ENCODE results near the gene HK1. TPM values are rescaled to one million over a fixed set of nuclear protein-coding genes. Genes with fewer than 3 reads are reported as not detected.
"Not testable (repeated sequence)": the region's sequence is repeated elsewhere in the genome, so short reads cannot be mapped to it uniquely, and the experiment has no call there.

HK1 gene
- polyA plus RNA-seq, 1 experiment, result 47.5 TPM

DNA sequence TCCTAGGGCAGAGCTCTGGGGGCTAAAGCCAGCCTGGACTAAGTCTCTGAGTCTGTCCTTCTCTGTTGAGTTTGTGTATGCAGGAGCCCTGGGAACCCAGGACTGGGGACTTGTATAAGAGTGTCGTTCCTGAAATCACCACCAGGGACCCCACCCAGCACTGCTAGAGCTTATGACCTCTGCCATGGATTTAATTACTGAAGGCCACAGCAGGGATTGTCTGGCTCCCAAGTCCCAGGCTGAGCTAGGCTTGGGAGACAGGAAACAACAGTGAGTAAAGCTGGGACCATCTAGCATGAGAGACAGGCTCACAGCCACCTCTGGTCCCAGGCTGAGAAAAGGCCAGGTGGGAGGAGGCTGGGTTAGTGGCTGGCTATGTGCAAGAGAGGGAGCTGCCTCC is 171.5 kb downstream of the HK1 start:
- Histone ChIP-seq H3K4me3 (ENCODE audit: low read depth, low read length) (no peak overlapping the region), H3K27me3 (ENCODE audit: control insufficient read depth, insufficient read depth, low read length) (peaks cover 6% of the 10 kb centered on the region), H3K36me3 (ENCODE audit: control insufficient read depth, insufficient read depth, low read length) (no peaks in the 10 kb centered on the region)
- DNase-seq (ENCODE audit: low read depth), result no peak
- POLR2A ChIA-PET, result no interaction called here
- TF ChIP-seq, protein P1, sequence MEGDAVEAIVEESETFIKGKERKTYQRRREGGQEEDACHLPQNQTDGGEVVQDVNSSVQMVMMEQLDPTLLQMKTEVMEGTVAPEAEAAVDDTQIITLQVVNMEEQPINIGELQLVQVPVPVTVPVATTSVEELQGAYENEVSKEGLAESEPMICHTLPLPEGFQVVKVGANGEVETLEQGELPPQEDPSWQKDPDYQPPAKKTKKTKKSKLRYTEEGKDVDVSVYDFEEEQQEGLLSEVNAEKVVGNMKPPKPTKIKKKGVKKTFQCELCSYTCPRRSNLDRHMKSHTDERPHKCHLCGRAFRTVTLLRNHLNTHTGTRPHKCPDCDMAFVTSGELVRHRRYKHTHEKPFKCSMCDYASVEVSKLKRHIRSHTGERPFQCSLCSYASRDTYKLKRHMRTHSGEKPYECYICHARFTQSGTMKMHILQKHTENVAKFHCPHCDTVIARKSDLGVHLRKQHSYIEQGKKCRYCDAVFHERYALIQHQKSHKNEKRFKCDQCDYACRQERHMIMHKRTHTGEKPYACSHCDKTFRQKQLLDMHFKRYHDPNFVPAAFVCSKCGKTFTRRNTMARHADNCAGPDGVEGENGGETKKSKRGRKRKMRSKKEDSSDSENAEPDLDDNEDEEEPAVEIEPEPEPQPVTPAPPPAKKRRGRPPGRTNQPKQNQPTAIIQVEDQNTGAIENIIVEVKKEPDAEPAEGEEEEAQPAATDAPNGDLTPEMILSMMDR (IDR thresholded peaks at IDR 0.05; ENCODE audit: insufficient read depth, low read depth, low read length), result peak; percentile 47
- CTCF ChIA-PET, result interaction anchor here (0.6 to 4.2 kb wide), 6 partner anchors 10 to 284 kb away, joined by 3 to 17 read pairs (median 4); no protein-coding TSS in a partner anchor

DNA sequence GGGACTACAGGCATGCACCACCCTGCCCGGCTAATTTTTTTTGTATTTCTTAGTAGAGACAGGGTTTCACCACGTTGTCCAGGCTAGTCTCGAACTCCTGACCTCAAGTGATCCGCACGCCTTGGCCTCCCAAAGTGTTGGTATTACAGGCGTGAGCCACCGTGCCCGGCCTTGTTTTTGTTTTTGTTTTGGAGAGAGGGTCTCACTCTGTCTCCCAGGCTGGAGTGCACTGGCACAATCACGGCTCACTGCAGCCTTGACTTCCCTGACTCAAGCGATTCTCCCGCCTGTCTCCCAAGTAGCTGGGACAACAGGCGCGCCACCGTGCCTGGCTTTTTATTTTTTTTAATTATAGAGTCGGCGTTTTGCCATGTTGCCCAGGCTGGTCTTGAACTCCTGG is 172.1 kb downstream of the HK1 start:
- CTCF ChIA-PET, result interaction anchor here (0.6 to 4.2 kb wide), 6 partner anchors 10 to 283 kb away, joined by 3 to 17 read pairs (median 4); no protein-coding TSS in a partner anchor
- H3K4me3 ChIP-seq (ENCODE audit: low read depth, low read length); H3K27me3 ChIP-seq (ENCODE audit: control insufficient read depth, insufficient read depth, low read length); DNase-seq (ENCODE audit: low read depth); H3K36me3 ChIP-seq (ENCODE audit: control insufficient read depth, insufficient read depth, low read length); POLR2A ChIA-PET: not testable (repeated sequence)

DNA sequence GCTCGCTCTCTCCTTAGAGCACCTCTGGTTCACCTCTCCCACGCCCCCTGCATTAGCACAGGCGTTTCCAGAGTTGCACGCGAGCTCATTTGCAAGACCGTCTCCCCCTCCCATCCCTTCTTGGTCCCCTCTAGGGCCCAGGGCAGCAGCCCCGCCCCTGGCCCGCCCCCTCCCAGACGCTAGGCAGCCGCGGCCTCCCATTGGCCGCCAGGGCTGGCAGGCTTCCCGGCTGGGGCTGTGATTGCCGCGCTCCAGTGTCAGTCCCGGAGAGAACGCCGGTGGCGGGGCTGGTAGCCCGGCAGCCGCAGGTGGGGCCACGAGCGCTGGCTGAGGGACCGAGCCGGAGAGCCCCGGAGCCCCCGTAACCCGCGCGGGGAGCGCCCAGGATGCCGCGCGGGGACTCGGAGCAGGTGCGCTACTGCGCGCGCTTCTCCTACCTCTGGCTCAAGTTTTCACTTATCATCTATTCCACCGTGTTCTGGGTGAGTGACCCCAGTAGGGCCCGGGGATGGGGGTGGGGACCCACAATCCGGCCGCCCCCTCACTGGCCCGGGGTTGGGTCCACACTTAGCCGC is 173.0 kb downstream of the HK1 start, which contains the start of gene TSPAN15:
TSS of gene TSPAN15 (plus strand) at position 257 of the 575 bp plus-strand sequence. CDS start at position 387, 130 bp downstream.
- ChIA-PET POLR2A (no interaction called here), CTCF (interaction anchor here (1.3 to 4.2 kb wide), 3 partner anchors 12 to 20 kb away, joined by 3 to 17 read pairs (median 6); no protein-coding TSS in a partner anchor)
- H3K4me3 ChIP-seq (ENCODE audit: low read depth, low read length), result peak within 1 kb of the TSS; percentile 48
- no peak for DNase-seq (ENCODE audit: low read depth)
- no peaks in the 10 kb centered on the region for H3K36me3 ChIP-seq (ENCODE audit: control insufficient read depth, insufficient read depth, low read length)
- peaks cover 6% of the 10 kb centered on the region for H3K27me3 ChIP-seq (ENCODE audit: control insufficient read depth, insufficient read depth, low read length)
- TF ChIP-seq, protein P1 (IDR thresholded peaks at IDR 0.05; ENCODE audit: insufficient read depth, low read depth, low read length), result no peak

Other genes starting within 250 kb of the HK1 start
- 83.5 and 127 TPM in 2 replicates for gene SRGN, start 190.4 kb upstream of the HK1 start, polyA plus RNA-seq (2011; rRNA removed)
- gene VPS26A, start 154.3 kb upstream of the HK1 start, polyA plus RNA-seq (2011; rRNA removed), result 7.5 and 18.7 TPM in 2 replicates
- 17.1 and 26.0 TPM in 2 replicates for gene SUPV3L1, start 98.3 kb upstream of the HK1 start, polyA plus RNA-seq (2011; rRNA removed)
- gene HKDC1, start 58.2 kb upstream of the HK1 start, polyA plus RNA-seq (2011; rRNA removed), result 0.09 and 0.18 TPM in 2 replicates
- gene TACR2, start 138.4 kb downstream of the HK1 start, polyA plus RNA-seq (2011; rRNA removed), result 0.09 TPM in 2 replicates
- 0.94 and 1.2 TPM in 2 replicates for gene TSPAN15, start 173.0 kb downstream of the HK1 start, polyA plus RNA-seq (2011; rRNA removed)

Measured in BJ (cell line).